HUDEP-2 (cell line): ENCODE data around the gene HPD.
"Not testable (repeated sequence)": the region's sequence is repeated elsewhere in the genome, so short reads cannot be mapped to it uniquely, and the experiment has no call there.

Experiments
- DNase-seq, 76 experiments: peaks; one replicate each; lab custom pipeline; 2025; ENCODE audit not compliant: unreplicated experiment in 76 of 76; lab: John Stamatoyannopoulos, UW

The HPD gene

DNA sequence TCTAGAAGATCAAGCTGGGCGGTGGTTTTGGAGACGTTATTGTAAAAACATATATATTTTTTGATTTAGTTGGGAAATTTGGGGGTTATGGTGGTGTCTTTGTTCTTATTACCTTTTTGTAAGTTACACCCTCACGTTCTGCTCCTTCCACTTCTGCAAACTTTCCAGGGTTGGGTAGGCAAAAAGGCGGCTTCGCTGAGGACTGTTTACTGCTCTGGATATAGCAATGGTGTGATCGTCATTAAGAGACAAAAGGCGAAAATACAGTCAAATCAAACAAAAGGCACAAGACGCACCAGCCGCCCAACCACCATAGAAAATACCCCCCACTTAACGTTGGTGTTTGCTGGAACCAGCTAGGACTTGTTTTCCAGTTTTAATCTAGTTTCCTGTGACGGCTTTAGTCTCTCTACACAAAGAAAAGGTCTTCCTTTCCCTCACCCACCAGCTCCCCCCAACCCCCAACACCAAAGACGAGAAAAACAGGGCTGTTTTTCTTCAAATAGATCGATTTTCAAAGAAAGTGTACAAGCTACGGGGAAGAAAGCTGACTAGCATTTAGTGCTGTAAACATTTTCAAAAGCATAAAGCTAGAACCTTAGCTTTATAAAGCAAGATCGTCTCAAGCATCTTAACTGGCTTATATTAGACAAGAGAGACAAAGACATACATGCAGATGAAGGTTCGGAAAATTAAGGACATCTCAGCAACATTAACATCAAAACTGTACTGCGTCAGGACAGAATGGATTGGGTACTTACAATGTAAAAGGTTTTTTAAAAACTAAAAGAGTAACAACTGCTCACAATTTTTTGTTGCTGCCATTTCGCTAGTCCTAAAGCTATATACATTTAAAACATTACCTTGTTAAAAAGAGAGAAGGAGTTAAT is 56.8 kb downstream of the HPD start:
- peak in 27 of 76 experiments; percentile 13 to 77 (median 39) for DNase-seq

DNA sequence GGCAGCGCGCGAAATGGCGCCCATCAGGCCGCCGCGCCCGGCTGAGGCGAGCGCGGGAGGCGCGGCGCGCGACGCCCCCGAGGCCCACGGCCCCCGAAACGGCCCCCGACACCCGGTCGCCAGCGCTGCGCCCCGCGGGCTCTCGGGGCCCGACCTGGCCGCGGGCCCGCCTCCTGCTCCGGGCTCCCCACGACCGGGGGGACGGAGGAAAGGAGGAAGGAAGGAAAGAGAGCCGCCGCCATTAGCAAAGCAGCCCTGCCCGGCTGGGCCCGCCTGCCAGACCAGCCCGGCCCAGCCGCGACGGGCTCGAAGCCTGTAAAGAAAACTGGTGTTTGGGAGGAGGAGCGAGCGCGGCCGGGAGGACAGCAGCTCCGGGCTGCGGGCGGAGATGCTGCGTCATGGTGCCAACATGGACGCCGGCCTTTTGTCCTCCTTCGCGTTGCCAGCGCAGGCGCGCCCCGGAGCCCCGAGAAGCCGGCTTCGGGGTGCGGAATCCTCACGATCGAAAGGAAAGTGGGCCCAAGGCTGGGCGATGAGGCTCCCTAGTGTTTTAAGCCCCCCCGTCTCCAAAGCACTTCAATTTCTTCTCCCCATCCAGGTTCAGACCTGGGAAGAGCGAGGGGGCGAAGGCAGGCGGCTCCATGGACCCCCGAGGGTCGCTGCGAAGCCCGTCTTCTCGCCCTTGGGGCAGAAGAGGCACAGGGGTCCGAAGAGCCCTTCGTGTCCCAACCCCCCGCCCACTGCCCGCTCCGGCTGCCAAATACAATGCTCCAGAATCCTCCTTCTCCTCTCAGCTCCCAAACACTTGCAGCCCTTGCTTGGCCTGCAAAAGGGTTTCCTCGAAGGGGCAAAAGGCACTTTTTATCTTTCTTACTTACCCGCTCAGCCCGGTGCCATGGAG is 57.7 kb downstream of the HPD start:
- peak in 62 of 76 experiments; percentile 7 to 75 (median 48) for DNase-seq

DNA sequence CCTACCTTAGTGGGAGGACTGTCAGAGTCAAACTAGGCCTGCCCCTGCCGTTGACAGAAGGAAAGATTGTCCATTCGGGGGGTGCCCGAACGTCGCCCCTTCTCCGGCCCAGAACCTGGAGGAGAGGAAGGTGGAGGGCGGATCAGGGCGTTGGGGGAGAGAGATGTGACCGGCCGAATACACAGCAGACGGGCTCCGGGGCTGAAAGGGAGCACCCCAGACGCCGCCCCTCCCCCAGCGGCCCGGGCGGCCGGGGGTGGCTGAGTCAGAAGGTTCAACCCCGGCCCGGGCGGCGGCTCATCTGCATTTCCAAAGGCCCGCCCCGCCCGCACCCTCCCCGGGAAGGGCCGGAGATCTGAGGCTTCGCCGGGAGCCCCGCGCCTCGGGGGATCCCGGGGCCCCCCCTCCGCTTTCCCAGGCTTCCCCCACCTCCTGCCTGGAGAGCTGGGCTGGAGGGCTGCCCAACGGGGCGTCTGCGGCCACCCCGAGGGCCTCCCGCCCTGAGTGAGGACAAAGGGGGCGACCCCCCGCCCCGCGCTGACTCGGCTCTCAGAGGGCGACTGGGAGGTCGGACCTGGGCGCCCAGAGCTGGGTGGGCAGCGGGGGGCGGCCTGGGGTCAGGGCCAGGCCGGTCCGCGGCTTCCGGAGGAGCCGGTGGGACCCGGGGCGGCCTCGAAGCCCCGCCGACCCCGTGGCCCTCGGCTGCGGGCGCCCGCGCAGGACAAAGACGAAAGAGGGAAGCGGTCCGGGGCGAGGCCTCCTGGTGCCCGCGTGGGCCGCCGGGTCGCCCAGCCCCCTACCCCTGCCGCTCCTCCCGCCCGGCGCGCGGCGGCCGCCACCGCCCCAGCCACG is 58.6 kb downstream of the HPD start:
- DNase-seq = peak in 74 of 76 experiments; percentile 21 to 89 (median 74)

DNA sequence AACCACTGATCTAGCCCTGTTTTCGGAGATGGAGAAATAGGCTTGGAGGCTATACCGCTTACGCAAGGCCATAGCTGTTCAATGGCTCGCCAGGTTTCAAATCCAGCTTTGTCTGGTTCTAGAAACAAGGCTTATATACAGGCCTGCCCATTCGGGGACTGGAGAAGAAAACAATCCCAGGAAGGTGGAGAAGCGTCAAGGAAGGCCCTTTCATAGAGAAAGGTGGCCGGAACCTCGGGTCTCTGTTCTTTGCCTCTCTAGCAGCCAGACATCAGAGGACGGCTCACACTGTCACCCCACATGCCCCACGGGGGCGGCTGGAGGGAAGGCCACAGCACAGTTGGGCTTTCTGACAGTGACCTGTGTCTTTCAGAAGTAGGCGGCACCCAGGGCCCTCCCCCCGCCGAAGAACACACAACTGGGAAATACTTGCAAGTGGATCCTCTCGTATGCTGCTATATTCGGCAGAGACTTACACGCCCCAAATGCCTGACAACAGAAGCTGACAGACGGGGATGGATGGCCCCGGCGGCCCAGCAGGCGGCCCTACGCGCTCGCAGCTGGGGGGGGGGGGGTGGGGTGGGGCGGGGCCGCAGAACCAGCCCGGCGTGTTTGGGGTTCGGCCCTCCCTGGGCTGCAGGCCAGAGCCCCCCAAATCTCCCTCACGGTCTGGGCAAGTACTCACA is 59.4 kb downstream of the HPD start:
- peak in 72 of 76 experiments; percentile 19 to 83 (median 58) for DNase-seq

DNA sequence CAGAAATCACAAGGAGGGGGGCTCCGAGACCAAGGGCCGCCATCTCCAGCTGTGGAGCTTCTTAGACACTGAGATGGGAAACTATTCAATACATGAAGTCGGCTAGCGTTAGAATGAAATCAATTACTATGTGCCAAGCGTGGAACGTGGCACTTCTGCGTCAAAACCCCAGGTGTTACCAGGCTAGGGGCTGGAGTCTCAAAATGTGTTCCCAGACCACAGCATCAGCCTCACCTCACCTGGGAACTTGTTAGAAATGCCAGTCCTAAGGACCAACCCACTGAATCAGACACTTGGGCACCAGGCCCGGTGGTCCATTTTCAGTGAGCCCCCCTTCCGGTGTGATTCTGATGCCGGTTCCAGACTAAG is 59.9 kb downstream of the HPD start:
- DNase-seq = no peak

DNA sequence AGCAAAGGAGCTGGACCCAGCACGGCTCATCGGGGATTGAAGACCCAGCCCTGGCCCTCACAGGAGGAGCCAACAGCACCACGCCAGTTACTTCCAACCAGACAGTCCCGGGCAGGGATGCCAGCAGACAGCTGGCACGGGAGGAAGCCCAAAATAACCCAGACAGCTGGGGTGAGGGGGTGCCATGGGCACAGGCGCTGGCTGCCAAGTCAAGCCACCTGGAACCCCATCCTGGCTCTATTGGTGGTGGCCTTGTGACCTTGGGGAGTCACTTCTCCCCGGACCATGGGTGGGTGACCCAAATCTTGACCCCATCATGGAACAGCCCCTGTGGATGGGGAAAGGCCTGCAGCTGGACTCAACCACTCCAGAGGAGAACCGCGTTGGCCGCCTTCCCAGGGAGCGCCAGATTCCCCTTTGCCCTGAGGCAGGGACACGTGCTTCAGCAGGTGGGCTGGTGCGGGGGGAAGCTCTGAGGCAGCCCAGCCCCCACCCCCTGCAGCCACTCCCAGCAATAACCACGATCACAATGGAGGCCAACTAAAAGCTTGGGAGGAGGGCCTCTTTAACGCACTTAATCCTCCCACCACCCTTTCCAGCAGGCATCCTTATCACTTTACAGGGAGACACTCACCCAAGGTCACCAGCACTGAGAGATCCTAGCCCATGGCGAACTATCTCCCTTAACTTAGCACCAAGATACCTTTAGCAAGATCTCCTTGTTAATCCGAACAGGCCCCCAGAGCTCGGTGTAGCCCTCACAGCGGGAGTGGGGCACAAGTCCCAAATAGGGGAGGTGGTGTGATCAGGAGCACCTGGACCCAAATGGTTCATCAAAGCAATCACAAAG is 60.5 kb downstream of the HPD start:
- peak in 39 of 76 experiments; percentile 12 to 61 (median 33) for DNase-seq

DNA sequence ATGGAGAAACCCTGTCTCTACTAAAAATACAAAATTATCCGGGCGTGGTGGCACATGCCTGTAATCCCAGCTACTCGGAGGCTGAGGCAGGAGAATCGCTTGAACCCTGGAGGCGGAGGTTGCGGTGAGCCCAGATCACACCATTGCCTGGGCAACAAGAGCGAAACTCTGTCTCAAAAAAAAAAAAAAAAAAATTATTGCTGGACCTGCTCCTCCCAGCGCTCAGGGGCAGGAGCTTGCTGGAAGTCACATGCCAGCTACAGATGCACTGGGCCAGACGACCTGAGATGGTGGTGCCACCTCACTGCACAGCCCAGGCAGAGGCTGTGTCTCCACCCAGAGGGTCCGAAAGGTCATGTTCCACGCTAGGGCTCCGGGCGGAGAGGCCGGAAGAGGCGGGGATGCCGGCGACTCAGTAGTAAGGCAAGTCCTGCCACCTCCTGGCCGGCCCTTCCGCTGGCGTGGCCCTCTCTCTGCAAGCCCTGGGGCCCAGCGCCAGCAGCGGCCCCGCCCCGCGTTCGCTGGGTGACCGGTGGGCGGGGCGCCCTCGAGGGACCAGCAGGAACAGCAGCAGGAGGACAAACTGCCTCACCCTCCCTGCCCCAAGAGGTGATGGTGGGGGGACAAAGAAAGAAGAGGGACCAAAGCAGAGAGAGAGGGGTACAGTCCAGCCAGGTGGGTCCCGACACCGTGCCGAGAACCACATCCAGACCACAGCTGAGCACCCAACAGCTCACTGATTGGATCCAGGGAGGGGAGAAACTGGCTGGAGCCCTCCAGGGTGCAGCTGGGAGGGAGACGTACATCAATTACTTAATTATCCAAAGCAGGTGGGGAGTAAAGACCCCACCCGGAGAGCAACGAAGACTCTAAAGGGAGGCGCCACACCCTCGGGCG is 61.6 kb downstream of the HPD start:
- DNase-seq = peak in 74 of 76 experiments; percentile 44 to 94 (median 76)

DNA sequence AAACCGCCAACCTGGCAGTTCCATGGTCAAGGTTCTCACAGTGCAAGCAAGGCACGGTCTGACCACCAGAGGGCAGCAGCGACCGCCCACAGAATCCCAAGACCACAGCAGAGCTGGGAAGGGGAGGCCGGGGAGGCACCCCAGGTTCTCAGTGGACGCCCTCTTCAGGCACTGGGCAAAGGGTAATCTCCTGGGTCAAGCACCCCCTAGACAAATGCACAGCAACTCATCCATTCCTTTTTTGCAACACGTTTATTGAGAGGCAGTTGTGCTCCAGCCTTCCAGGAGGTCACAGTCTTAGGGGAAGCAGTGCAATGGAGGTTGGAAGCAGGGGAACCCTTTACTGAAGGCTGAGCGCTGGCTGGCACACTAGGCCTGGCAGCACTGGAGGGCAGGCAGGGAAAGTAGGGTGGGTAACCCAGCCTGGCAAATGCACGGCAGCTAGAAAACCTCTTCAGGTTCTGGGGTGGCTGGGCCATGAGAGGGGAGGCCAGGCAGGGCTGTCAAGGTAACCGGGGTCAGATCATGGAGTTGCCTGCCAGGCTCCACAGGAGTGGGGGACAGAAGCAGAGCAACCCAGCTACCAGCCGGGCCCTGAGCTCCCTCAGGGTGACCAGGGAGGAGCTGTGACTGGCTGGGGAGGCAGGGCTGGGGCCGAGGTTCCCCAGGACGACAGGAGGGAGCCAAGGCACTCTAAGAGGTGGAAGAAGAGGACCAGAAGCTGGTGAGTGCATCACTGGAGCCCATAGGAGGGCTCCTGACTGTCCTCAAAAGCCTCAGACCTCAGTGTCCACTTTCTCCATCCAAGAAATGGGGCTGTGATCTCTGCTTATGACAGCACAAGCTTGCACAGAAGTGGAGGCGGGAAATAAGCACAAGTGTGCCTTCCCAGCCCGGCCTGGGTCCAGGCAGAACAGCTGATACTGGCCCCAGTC is 63.4 kb downstream of the HPD start:
- peak in 74 of 76 experiments; percentile 12 to 89 (median 69) for DNase-seq

DNA sequence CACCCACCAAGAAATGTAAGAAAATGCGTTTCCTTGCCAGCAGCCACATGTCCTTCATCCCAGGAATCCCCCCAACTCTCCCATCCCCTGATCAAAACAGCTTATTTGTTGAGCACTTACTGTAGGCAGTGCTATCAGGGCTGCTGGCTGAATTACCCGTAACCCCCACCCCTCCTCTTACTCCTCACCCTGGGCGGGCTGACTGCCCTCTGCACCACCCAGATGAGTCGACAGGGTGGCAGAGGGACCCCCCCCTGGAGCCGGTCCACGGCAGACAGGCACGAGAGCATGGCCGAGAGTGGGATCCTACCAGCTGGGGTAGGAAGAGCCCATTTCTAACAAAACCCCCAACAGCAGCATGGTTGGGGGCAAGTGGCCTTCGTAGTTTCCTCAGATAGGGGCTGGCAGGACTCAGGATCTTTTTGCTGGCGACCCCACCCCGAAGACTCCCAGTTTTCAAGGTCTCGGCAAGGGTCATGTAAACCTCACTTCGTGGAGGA is 64.1 kb downstream of the HPD start:
- DNase-seq = peak in 27 of 76 experiments; percentile 17 to 85 (median 59)

DNA sequence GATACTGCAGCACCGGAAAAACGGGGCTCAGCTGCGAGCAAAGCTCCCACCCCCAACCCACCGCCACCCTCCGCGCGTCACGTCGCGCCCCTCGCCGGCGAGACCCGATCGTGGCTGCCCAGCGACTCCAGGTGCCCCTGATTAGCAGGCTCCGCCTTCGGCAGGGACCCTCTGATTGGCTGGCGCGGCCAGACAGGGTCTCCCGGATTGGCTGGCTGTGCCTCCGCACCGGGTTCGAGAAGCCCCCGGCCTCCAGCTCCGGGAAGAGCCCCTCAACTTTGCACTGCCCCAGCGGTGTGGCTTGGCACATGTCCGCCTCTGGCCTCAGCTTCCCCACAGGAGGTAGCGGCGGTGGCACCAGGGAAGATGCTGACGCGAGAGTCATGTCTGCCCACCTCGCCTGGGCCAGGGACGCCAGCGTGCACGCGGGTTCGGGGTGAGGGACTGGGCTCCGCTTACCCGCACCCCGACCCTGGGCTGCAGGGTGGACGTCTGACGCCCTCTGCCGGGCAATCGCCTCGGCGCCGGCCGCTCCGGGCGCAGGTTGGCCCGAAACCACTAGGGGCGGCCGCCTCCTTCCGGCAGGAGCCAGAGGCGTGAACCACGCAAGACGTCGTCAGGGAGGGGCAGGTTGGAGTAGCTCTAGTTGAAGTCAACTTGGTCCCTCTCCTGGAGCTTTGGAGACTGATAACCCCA is 64.7 kb downstream of the HPD start:
- DNase-seq = peak; percentile 14 to 96 (median 91)

DNA sequence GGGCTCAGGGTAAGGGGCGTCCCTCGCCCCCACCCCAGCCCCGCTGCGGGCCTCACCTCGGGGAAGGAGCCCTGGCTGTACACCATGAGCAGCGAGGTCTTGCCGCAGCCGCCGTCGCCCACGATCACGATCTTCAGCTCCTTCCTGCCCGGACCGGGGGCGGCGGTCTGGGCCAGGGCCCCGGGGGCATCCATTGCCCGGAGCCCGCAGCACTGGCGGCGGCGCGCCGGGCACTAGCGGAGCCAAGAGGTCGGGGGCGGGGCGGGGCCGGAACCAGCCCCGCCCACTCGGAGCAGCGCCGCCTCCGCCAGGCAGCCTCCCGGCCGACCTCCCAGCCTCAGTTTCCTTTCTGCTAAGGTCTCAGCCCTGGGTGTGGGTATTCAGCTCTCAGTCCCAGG is 65.2 kb downstream of the HPD start, which contains the start of gene RHOF:
Gene RHOF (minus strand): TSS at position 249 of the 398 bp plus-strand sequence. CDS start 55 bp downstream, at position 194.
- DNase-seq = peak in 42 of 76 experiments; percentile 21 to 76 (median 62)

DNA sequence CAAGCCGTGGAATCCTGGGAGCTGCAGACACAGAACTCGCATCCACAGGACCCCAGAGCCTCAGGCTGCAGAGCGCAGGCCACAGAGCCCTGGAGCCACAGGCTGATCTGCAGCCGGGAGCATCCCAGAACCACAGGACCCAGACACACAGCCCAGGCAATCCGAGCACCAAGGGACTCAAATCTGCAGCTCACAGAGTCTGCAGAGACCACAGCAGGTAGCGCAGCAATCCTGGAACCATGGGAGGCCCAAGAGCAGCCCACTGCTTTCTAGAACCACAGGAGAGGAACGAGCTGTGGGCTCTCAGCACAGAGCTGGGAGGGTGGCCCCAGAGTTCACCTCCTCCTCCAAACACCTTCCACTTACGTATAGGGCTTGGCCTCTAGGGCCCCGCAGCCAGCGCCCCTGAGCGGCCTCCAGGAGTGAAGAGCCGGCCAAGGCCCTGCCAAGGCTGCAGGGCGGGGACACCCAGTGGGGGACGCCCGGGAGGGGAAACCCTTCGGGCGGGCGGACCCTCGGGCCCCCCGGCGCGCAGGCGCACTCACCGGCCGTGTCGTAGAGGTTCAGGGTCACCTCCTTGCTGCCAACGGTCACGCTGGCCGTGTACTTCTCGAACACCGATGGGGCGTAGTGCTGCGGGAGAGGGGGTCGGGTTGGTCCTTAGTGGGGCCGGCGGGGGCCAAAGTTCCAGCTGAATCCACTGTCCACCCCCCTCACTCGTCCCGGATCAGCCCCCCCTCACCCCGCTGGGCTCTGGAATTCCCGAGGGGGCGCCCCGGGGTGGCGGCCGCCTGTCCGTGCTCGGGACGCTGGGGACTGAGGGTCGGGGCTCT is 65.8 kb downstream of the HPD start:
- DNase-seq = peak in 21 of 76 experiments; percentile 10 to 44 (median 24)

DNA sequence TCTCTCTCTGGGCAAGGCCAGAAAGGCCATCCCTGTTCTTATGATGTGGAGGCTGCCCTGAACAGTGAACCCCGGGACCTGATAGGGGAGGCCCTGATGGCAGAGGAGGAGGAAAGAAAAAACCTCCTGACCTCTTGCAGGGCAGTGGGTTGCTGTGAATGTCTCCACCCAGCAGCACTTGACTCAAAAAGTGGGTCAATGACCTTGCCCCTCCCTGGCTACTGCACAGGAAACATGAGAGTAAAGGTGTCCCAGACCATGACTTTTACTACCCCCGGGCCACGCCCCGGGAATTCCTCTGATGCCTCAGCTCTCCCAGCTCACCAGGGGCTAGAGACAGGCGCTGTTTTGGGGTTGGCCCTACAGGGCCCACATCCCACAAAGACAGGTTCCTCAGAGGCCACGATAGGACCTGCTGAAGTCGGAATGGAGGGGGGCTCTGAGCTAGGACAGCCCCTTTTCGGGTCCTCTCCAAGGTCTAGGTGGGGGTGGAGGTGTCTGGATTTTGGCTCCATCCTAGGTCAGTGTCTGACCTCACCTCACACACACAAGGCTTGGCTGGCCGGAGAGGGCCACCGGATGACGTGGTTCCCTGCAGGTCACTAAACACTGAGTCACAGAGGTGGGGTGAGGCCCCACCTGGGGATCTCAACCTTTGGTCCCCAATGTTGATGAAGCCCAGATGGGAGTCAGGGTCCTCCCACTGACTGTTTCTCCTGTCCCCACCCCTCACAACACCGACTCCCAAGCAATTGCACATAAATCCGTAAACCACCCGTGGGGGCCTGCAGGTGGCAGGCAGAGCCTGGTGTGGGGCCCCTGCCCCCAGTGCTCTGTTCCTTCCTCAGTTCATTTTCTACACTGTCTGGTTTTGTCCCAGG is 66.7 kb downstream of the HPD start:
- no peak for DNase-seq

DNA sequence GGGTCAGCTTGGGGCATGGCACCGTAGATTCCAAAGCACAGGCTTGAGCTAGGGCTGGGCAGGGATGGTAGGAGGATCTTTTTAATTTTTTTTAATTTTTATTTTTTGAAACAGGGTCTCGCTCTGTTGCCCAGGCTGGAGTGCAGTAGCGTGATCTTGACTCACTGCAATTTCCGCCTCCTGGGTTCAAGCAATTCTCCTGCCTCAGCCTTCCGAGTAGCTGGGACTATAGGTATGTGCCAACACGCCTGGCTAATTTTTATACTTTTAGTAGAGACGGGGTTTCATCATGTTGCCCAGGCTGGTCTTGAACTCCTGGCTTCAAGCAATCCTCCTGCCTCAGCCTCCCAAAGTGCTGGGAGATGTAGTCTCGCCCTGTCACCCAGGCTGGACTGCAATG is 67.9 kb downstream of the HPD start:
- not testable (repeated sequence) for DNase-seq
